Neutrophil (primary cell): ENCODE measurements around the gene SCP2.

Experiments used
- H3K27ac ChIP-seq: fragments of 200-600 bp; sonication (generic); 2 replicates; pipeline ENCODE4 v1.5.1; 2016; ENCODE audit warnings: mild to moderate bottlenecking, moderate library complexity
- H3K27me3 ChIP-seq: fragments of 200-600 bp; sonication (generic); 2 replicates; pipeline ENCODE4 v1.6.0; 2016; ENCODE audit warnings: mild to moderate bottlenecking
- H3K36me3 ChIP-seq: fragments of 200-600 bp; sonication (generic); 2 replicates; pipeline ENCODE4 v1.5.1; 2017
- H3K4me1 ChIP-seq, 2 experiments: fragments of 200-600 bp in 1 of 2; sonication (generic) in 1 of 2; 1 replicate in 1 of 2; 2 replicates in 1 of 2; pipeline versions ENCODE4 v1.5.1 to v1.6.1; 2013 to 2016; ENCODE audit warnings: low read depth in 1 of 2, low read length in 1 of 2, mild to moderate bottlenecking in 1 of 2, moderate library complexity in 1 of 2; ENCODE audit not compliant: control insufficient read depth in 1 of 2, insufficient read depth in 1 of 2
- H3K4me3 ChIP-seq, 2 experiments: fragments of 200-600 bp in 1 of 2; sonication (generic) in 1 of 2; 1 replicate in 1 of 2; 2 replicates in 1 of 2; pipeline ENCODE4 v1.5.1; 2013 to 2016; ENCODE audit warnings: low read depth in 1 of 2, low read length in 1 of 2, mild to moderate bottlenecking in 1 of 2, moderate library complexity in 1 of 2
- H3K9me3 ChIP-seq: fragments of 200-600 bp; sonication (generic); 2 replicates; pipeline ENCODE4 v1.5.1; 2016
- CTCF ChIP-seq: fragments of 200-600 bp; sonication (generic); IDR thresholded peaks from 2 replicates; pipeline ENCODE4 v1.5.1; 2016; ENCODE audit warnings: antibody characterized with exemption

The SCP2 gene

GRCh38 chr1:53048960-53049573 lies 122.0 kb downstream of the SCP2 start:
- peaks cover 71% of the 10 kb centered on the region for H3K36me3 ChIP-seq
- no peaks in the 10 kb centered on the region for H3K4me1 ChIP-seq
- H3K27me3 ChIP-seq = no peaks in the 10 kb centered on the region
- no peak overlapping the region for H3K4me3 ChIP-seq
- H3K9me3 ChIP-seq = no peaks in the 10 kb centered on the region
- no peak overlapping the region for H3K27ac ChIP-seq
- TF ChIP-seq CTCF = no peak

- Histone ChIP-seq H3K27ac (no peak overlapping the region), H3K4me1 (no peaks in the 10 kb centered on the region), H3K4me3 (no peak overlapping the region), H3K9me3 (no peaks in the 10 kb centered on the region), H3K36me3 (peaks cover 70% of the 10 kb centered on the region), H3K27me3 (no peaks in the 10 kb centered on the region)
- no peak for TF ChIP-seq CTCF
These were observed 122.5 kb downstream of the SCP2 start for GRCh38 chr1:53049574-53049967.

GRCh38 chr1:53050310-53050709 lies 123.2 kb downstream of the SCP2 start:
- no peak for TF ChIP-seq CTCF
- peaks cover 70% of the 10 kb centered on the region for H3K36me3 ChIP-seq
- H3K4me1 ChIP-seq = no peaks in the 10 kb centered on the region
- H3K27ac ChIP-seq = no peak overlapping the region
- H3K9me3 ChIP-seq = no peaks in the 10 kb centered on the region
- no peaks in the 10 kb centered on the region for H3K27me3 ChIP-seq
- H3K4me3 ChIP-seq = no peak overlapping the region

GRCh38 chr1:53051676-53052075 lies 124.6 kb downstream of the SCP2 start:
- H3K4me3 ChIP-seq = no peak overlapping the region
- no peaks in the 10 kb centered on the region for H3K4me1 ChIP-seq
- no peak for TF ChIP-seq CTCF
- H3K9me3 ChIP-seq = no peaks in the 10 kb centered on the region
- no peaks in the 10 kb centered on the region for H3K27me3 ChIP-seq
- no peak overlapping the region for H3K27ac ChIP-seq
- peaks cover 68% of the 10 kb centered on the region for H3K36me3 ChIP-seq

- H3K36me3 ChIP-seq = peaks cover 21% of the 10 kb centered on the region
- H3K27me3 ChIP-seq = peaks cover 50% of the 10 kb centered on the region
- TF ChIP-seq CTCF = no peak
- H3K27ac ChIP-seq = no peak overlapping the region
- no peaks in the 10 kb centered on the region for H3K9me3 ChIP-seq
- H3K4me3 ChIP-seq = no peak overlapping the region
- peaks cover under 1 to 4% of the 10 kb centered on the region in 2 experiments for H3K4me1 ChIP-seq
These were observed 130.1 kb downstream of the SCP2 start for GRCh38 chr1:53057127-53057526.
